Measurements from ENCODE around the gene TEX101.
A peak's percentile ranks its signal among the peaks of the same experiment; 100 is the strongest.

The TEX101 gene

DNA sequence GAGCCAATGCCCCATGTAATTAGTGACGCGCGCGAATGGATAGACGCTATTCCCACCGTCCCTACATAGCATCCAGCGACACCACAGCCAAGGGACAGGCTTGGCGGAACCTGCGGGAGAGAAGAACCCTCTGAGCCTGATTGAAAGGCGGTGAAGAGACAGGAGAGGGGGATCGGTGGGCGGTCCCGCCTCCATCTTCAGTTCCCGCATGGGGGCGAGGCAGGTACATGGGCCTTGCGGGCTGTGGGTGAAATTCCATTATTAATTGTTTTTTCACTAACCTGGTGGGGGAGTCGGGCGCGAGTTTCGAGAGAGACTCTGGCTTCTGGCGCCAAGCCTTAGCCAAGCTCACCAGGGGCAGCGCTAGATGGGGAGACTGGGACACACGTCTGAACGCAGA is 8.4 kb upstream of the TEX101 start:
- Histone ChIP-seq H2AK5ac (ENCODE audit: low read depth, low read length) (no peak overlapping the region), H4K91ac (ENCODE audit: low read depth, low read length, poor library complexity) (no peak overlapping the region), H2BK5ac (ENCODE audit: low read length) (no peak overlapping the region), H2BK120ac (ENCODE audit: low read depth, low read length) (no peak overlapping the region), H3K36me3 (replicated peaks in 1 of 2; ENCODE audit: control insufficient read depth in 2 of 2, insufficient read depth in 2 of 2, low read length in 2 of 2) (no peaks in the 10 kb centered on the region), H3K9me3 (replicated peaks in 1 of 2; ENCODE audit: control insufficient read depth in 2 of 2, insufficient read depth in 1 of 2, low read depth in 1 of 2, low read length in 2 of 2) (peaks cover 0 to 1% of the 10 kb centered on the region in 2 donors), H3K4me1 (ENCODE audit: control insufficient read depth in 2 of 2, insufficient read depth in 1 of 2, low read depth in 1 of 2, low read length in 2 of 2) (no peaks in the 10 kb centered on the region), H2BK15ac (ENCODE audit: low read length) (no peak overlapping the region), H3K27ac (replicated peaks; ENCODE audit: low read length) (no peak overlapping the region), H2AFZ (ENCODE audit: low read length) (no peak overlapping the region), H2BK12ac (ENCODE audit: low read length) (no peak overlapping the region), H3K27me3 (ENCODE audit: control insufficient read depth in 3 of 3, insufficient read depth in 3 of 3, low read depth in 1 of 3, low read length in 3 of 3) (no peaks in the 10 kb centered on the region), H4K8ac (ENCODE audit: low read depth, low read length) (no peak overlapping the region), H3K14ac (ENCODE audit: low read length) (no peak overlapping the region), H3K23ac (ENCODE audit: low read depth, low read length, poor library complexity) (no peak overlapping the region), H3K79me1 (ENCODE audit: low read depth, low read length) (no peaks in the 10 kb centered on the region), H3K4me2 (ENCODE audit: insufficient read depth, low read length, poor library complexity, severe bottlenecking) (no peak overlapping the region), H3K4me3 (ENCODE audit: low read length in 2 of 2) (no peak overlapping the region), H3K9ac (ENCODE audit: low read depth, low read length, poor library complexity) (no peak overlapping the region), H3K18ac (ENCODE audit: low read length) (no peak overlapping the region), H3K4ac (ENCODE audit: low read length) (no peak overlapping the region)
- DNase-seq (ENCODE audit: low spot score), result no peak
- WGBS, 2 donors (ENCODE audit: extremely low coverage in 2 of 2, insufficient read length in 2 of 2, insufficient replicate concordance in 1 of 2), result no CpG with 5 or more reads among the region's 24 CpGs

DNA sequence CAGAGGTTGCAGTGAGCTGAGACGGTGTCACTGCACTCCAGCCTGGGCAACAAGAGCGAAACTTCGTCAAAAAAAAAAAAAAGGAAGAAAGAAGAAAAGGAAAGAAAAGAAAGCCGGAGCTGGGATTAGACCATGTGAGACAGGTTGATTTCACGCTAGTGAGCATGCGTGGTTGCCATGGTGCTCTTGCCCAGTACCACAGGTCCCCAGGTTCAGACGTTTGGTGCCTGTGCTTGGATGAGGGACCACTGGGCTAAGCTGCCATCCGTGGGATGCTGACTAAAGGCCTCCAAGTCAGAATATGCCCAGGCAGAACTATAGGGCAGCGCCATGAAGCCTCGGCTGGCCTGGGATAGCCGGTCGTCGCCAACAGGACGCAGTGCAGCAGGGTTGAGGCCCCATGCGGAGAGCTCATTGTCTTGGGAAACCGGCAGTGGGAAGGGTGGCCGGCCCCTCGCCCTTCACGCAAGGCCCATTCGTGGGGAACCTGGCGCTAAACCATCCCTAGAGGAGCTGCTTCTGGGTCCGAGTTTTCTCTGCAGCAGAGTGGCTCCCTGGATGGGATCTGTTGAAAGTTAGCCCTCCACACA is 7.2 kb upstream of the TEX101 start:
- H3K4me3 ChIP-seq (ENCODE audit: low read length in 2 of 2), result no peak overlapping the region
- no CpG with 5 or more reads among the region's 22 CpGs for WGBS, 2 donors (ENCODE audit: extremely low coverage in 2 of 2, insufficient read length in 2 of 2, insufficient replicate concordance in 1 of 2)

DNA sequence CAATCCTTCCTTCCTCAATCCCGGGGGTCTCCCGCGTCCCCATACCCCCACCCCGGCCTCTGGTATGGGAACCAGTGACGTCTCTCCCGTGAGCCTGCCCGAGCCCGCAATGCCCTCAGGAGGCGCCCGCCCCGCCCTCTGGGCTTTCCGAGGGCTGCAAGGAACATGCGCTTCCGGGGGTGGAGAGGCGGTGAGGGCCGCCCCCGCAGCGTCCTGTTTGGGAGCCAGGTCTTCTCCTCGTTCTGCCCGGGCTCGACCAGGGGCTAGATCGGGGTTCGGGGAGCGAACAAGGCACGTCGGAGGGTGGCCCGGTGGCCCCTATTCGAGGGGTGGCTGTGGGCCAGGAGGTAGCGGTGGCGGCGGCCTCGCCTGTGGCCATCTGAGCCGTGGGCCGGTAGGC is 6.6 kb upstream of the TEX101 start:
- Histone ChIP-seq H3K14ac (ENCODE audit: low read length) (no peak overlapping the region), H3K27me3 (ENCODE audit: control insufficient read depth in 3 of 3, insufficient read depth in 3 of 3, low read depth in 1 of 3, low read length in 3 of 3) (no peaks in the 10 kb centered on the region), H3K23ac (ENCODE audit: low read depth, low read length, poor library complexity) (no peak overlapping the region), H3K4me2 (ENCODE audit: insufficient read depth, low read length, poor library complexity, severe bottlenecking) (no peak overlapping the region), H3K36me3 (replicated peaks in 1 of 2; ENCODE audit: control insufficient read depth in 2 of 2, insufficient read depth in 2 of 2, low read length in 2 of 2) (no peaks in the 10 kb centered on the region), H3K4me3 (ENCODE audit: low read length in 2 of 2) (no peak overlapping the region), H3K27ac (replicated peaks; ENCODE audit: low read length) (no peak overlapping the region), H3K4me1 (ENCODE audit: control insufficient read depth in 2 of 2, insufficient read depth in 1 of 2, low read depth in 1 of 2, low read length in 2 of 2) (no peaks in the 10 kb centered on the region), H3K9me3 (replicated peaks in 1 of 2; ENCODE audit: control insufficient read depth in 2 of 2, insufficient read depth in 1 of 2, low read depth in 1 of 2, low read length in 2 of 2) (peaks cover 0 to 1% of the 10 kb centered on the region in 2 donors), H4K91ac (ENCODE audit: low read depth, low read length, poor library complexity) (no peak overlapping the region), H2BK120ac (ENCODE audit: low read depth, low read length) (no peak overlapping the region), H2BK15ac (ENCODE audit: low read length) (no peak overlapping the region), H2AK5ac (ENCODE audit: low read depth, low read length) (no peak overlapping the region), H2BK5ac (ENCODE audit: low read length) (no peak overlapping the region), H2BK12ac (ENCODE audit: low read length) (no peak overlapping the region), H4K8ac (ENCODE audit: low read depth, low read length) (no peak overlapping the region), H3K79me1 (ENCODE audit: low read depth, low read length) (no peaks in the 10 kb centered on the region), H3K4ac (ENCODE audit: low read length) (no peak overlapping the region), H3K9ac (ENCODE audit: low read depth, low read length, poor library complexity) (no peak overlapping the region), H3K18ac (ENCODE audit: low read length) (no peak overlapping the region), H2AFZ (ENCODE audit: low read length) (peak overlapping the region; percentile 61)
- WGBS, 2 donors (ENCODE audit: extremely low coverage in 2 of 2, insufficient read length in 2 of 2, insufficient replicate concordance in 1 of 2), result no CpG with 5 or more reads among the region's 34 CpGs
- no peak for DNase-seq (ENCODE audit: low spot score)

More for the DNA sequence above, 7.2 kb upstream of the TEX101 start:
- Histone ChIP-seq H2AFZ (ENCODE audit: low read length) (peak overlapping the region; percentile 61), H3K9ac (ENCODE audit: low read depth, low read length, poor library complexity) (no peak overlapping the region), H2AK5ac (ENCODE audit: low read depth, low read length) (no peak overlapping the region), H2BK12ac (ENCODE audit: low read length) (no peak overlapping the region), H3K23ac (ENCODE audit: low read depth, low read length, poor library complexity) (no peak overlapping the region), H3K79me1 (ENCODE audit: low read depth, low read length) (no peaks in the 10 kb centered on the region), H3K4me1 (ENCODE audit: control insufficient read depth in 2 of 2, insufficient read depth in 1 of 2, low read depth in 1 of 2, low read length in 2 of 2) (no peaks in the 10 kb centered on the region), H3K36me3 (replicated peaks in 1 of 2; ENCODE audit: control insufficient read depth in 2 of 2, insufficient read depth in 2 of 2, low read length in 2 of 2) (no peaks in the 10 kb centered on the region), H3K14ac (ENCODE audit: low read length) (no peak overlapping the region), H3K4ac (ENCODE audit: low read length) (no peak overlapping the region), H3K9me3 (replicated peaks in 1 of 2; ENCODE audit: control insufficient read depth in 2 of 2, insufficient read depth in 1 of 2, low read depth in 1 of 2, low read length in 2 of 2) (peaks cover 0 to 1% of the 10 kb centered on the region in 2 donors), H3K4me2 (ENCODE audit: insufficient read depth, low read length, poor library complexity, severe bottlenecking) (no peak overlapping the region), H3K18ac (ENCODE audit: low read length) (no peak overlapping the region), H2BK5ac (ENCODE audit: low read length) (no peak overlapping the region), H3K27me3 (ENCODE audit: control insufficient read depth in 3 of 3, insufficient read depth in 3 of 3, low read depth in 1 of 3, low read length in 3 of 3) (no peaks in the 10 kb centered on the region), H2BK120ac (ENCODE audit: low read depth, low read length) (no peak overlapping the region), H4K91ac (ENCODE audit: low read depth, low read length, poor library complexity) (no peak overlapping the region), H4K8ac (ENCODE audit: low read depth, low read length) (no peak overlapping the region), H3K27ac (replicated peaks; ENCODE audit: low read length) (no peak overlapping the region), H2BK15ac (ENCODE audit: low read length) (no peak overlapping the region)
- DNase-seq (ENCODE audit: low spot score), result no peak

DNA sequence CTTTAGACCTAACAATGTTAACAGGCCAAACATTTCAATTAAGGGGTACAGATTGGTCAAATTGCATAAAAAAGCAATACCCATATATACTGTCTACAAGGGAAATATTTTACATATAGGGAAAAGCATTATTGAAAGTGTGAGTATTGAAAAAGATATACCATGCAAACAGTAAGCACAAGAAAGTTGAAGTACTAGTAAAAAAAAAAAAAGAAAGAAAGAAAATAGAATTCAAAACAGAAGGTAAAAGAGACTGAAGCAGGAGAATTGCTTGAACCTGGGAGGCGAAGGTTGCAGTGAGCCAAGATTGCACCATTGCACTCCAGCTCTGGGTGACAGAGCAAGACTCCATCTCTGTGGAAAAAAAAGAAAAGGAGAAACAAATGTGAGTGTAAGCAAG is 5.3 kb upstream of the TEX101 start:
- Histone ChIP-seq H4K8ac (ENCODE audit: low read depth, low read length) (no peak overlapping the region), H4K91ac (ENCODE audit: low read depth, low read length, poor library complexity) (no peak overlapping the region), H2BK5ac (ENCODE audit: low read length) (no peak overlapping the region), H3K4me1 (ENCODE audit: control insufficient read depth in 2 of 2, insufficient read depth in 1 of 2, low read depth in 1 of 2, low read length in 2 of 2) (no peaks in the 10 kb centered on the region), H2BK120ac (ENCODE audit: low read depth, low read length) (no peak overlapping the region), H2BK15ac (ENCODE audit: low read length) (no peak overlapping the region), H2AK5ac (ENCODE audit: low read depth, low read length) (no peak overlapping the region), H3K23ac (ENCODE audit: low read depth, low read length, poor library complexity) (no peak overlapping the region), H3K36me3 (replicated peaks in 1 of 2; ENCODE audit: control insufficient read depth in 2 of 2, insufficient read depth in 2 of 2, low read length in 2 of 2) (no peaks in the 10 kb centered on the region), H3K4ac (ENCODE audit: low read length) (no peak overlapping the region), H3K18ac (ENCODE audit: low read length) (no peak overlapping the region), H3K79me1 (ENCODE audit: low read depth, low read length) (no peaks in the 10 kb centered on the region), H2BK12ac (ENCODE audit: low read length) (no peak overlapping the region), H3K27me3 (ENCODE audit: control insufficient read depth in 3 of 3, insufficient read depth in 3 of 3, low read depth in 1 of 3, low read length in 3 of 3) (no peaks in the 10 kb centered on the region), H3K14ac (ENCODE audit: low read length) (no peak overlapping the region), H3K9me3 (replicated peaks in 1 of 2; ENCODE audit: control insufficient read depth in 2 of 2, insufficient read depth in 1 of 2, low read depth in 1 of 2, low read length in 2 of 2) (peaks cover 3 to 6% of the 10 kb centered on the region in 2 donors), H3K4me3 (ENCODE audit: low read length in 2 of 2) (no peak overlapping the region), H3K27ac (replicated peaks; ENCODE audit: low read length) (no peak overlapping the region), H3K4me2 (ENCODE audit: insufficient read depth, low read length, poor library complexity, severe bottlenecking) (no peak overlapping the region), H3K9ac (ENCODE audit: low read depth, low read length, poor library complexity) (no peak overlapping the region), H2AFZ (ENCODE audit: low read length) (no peak overlapping the region)
- no CpG with 5 or more reads among the region's 1 CpG for WGBS, 2 donors (ENCODE audit: extremely low coverage in 2 of 2, insufficient read length in 2 of 2, insufficient replicate concordance in 1 of 2)
- DNase-seq (ENCODE audit: low spot score), result no peak

Data from neuronal stem cell (in vitro differentiated cells).